ENCODE data around the gene PGM1. TPM values are rescaled to one million over a fixed set of nuclear protein-coding genes. Genes with fewer than 3 reads are reported as not detected.

Gene PGM1
- total RNA-seq, 1 experiment from 2014 or later, result 77.2 TPM

DNA sequence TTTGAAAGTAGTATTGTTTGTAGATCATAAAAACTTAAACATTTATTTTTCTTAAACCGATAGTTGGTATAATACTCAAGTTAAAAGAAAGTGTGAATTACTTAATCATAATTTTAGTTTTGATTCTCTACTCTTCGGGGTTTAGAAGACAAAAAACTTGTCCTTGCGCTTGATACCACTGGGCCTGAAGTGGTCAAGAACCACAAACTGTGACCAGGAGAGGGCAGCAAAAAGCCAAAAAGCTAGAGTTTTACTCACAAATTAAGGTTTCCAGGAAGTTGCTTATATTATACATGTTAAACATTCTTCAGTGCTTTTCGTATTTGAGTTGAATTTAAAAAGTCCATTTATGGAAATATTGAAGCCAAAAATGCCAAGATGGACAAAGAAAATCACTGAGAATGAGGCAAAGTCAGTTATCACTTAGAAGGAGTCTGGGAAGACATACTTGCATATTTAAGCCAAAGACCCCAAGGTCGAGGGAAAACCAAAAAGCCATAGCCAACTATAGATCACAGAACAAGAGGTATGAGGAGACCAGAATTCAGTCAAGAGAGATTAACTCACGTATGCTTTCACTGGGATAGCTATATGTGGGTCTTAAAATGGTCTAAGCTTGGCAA, 35.7 kb upstream of the PGM1 start:
- BruUV-seq (replicated peaks), result no TSS peak
- ATAC-seq (0 out of 2 replicates have a peak, but pooled peaks have one; percentile 68), DNase-seq (ENCODE audit: low read depth, low spot score) (peak; percentile 22)
- Histone ChIP-seq H3K27ac (ENCODE audit: low read length) (no peak overlapping the region), H3K36me3 (ENCODE audit: control insufficient read depth, insufficient read depth, low read length) (no peaks in the 10 kb centered on the region), H3K27me3 (ENCODE audit: control insufficient read depth, insufficient read depth, low read length) (no peaks in the 10 kb centered on the region), H3K9me3 (ENCODE audit: control insufficient read depth, insufficient read depth, low read depth, low read length) (no peaks in the 10 kb centered on the region), H3K4me1 (ENCODE audit: control insufficient read depth, insufficient read depth, low read length) (no peaks in the 10 kb centered on the region), H3K4me3 (ENCODE audit: low read depth in 2 of 2, low read length in 2 of 2) (no peak overlapping the region)
- ChIA-PET CTCF (interaction anchor here (0.6 to 1.1 kb wide), 3 partner anchors 11 to 117 kb away, joined by 3 to 4 read pairs (median 3); no protein-coding TSS in a partner anchor), POLR2A (no interaction called here)
- TF ChIP-seq SIN3A (IDR thresholded peaks at IDR 0.05; ENCODE audit: borderline replicate concordance, insufficient read depth, low read depth, low read length) (no peak), POLR2AphosphoS5 (IDR thresholded peaks at IDR 0.05; ENCODE audit: low read depth, low read length) (no peak), TCF7L2 (IDR thresholded peaks at IDR 0.05; ENCODE audit: low read depth, low read length) (no peak)
- TF ChIP-seq, protein P1, sequence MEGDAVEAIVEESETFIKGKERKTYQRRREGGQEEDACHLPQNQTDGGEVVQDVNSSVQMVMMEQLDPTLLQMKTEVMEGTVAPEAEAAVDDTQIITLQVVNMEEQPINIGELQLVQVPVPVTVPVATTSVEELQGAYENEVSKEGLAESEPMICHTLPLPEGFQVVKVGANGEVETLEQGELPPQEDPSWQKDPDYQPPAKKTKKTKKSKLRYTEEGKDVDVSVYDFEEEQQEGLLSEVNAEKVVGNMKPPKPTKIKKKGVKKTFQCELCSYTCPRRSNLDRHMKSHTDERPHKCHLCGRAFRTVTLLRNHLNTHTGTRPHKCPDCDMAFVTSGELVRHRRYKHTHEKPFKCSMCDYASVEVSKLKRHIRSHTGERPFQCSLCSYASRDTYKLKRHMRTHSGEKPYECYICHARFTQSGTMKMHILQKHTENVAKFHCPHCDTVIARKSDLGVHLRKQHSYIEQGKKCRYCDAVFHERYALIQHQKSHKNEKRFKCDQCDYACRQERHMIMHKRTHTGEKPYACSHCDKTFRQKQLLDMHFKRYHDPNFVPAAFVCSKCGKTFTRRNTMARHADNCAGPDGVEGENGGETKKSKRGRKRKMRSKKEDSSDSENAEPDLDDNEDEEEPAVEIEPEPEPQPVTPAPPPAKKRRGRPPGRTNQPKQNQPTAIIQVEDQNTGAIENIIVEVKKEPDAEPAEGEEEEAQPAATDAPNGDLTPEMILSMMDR (IDR thresholded peaks at IDR 0.05), result peak; percentile 71; the same call in 1 of the 2 replicates
- TF ChIP-seq, protein P2, sequence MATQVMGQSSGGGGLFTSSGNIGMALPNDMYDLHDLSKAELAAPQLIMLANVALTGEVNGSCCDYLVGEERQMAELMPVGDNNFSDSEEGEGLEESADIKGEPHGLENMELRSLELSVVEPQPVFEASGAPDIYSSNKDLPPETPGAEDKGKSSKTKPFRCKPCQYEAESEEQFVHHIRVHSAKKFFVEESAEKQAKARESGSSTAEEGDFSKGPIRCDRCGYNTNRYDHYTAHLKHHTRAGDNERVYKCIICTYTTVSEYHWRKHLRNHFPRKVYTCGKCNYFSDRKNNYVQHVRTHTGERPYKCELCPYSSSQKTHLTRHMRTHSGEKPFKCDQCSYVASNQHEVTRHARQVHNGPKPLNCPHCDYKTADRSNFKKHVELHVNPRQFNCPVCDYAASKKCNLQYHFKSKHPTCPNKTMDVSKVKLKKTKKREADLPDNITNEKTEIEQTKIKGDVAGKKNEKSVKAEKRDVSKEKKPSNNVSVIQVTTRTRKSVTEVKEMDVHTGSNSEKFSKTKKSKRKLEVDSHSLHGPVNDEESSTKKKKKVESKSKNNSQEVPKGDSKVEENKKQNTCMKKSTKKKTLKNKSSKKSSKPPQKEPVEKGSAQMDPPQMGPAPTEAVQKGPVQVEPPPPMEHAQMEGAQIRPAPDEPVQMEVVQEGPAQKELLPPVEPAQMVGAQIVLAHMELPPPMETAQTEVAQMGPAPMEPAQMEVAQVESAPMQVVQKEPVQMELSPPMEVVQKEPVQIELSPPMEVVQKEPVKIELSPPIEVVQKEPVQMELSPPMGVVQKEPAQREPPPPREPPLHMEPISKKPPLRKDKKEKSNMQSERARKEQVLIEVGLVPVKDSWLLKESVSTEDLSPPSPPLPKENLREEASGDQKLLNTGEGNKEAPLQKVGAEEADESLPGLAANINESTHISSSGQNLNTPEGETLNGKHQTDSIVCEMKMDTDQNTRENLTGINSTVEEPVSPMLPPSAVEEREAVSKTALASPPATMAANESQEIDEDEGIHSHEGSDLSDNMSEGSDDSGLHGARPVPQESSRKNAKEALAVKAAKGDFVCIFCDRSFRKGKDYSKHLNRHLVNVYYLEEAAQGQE (IDR thresholded peaks at IDR 0.05; ENCODE audit: insufficient read depth in 1 of 2, low read depth in 2 of 2, low read length in 1 of 2), result no peak
- in situ Hi-C loops (cut with HindIII; ENCODE audit: low pct_unique_long_range_greater_than_20kb, low sequenced_read_pairs) (no loop called here), intact Hi-C loops (cut with micrococcal nuclease; ENCODE audit: unreplicated experiment) (no loop called here)

DNA sequence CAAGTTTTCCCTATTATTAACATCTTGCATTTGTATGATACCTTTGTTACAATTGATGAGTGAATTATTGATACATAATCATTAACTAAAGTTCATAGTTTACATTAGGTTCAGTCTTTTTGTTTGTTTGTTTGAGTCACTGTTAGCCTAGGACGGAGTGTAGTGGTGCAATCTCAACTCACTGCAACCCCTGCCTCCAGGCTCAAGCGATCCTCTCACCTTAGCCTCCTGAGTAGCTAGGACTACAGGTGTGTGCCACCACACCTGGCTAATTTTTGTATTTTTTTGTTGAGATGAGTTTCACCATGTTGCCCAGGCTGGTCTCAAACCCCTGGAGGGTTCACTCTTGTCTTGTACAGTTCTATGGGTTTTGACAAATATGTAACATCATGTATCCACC, 33.9 kb upstream of the PGM1 start:
- Histone ChIP-seq H3K4me1 (ENCODE audit: control insufficient read depth, insufficient read depth, low read length) (no peaks in the 10 kb centered on the region), H3K4me3 (ENCODE audit: low read depth in 2 of 2, low read length in 2 of 2) (no peak overlapping the region), H3K27me3 (ENCODE audit: control insufficient read depth, insufficient read depth, low read length) (no peaks in the 10 kb centered on the region), H3K9me3 (ENCODE audit: control insufficient read depth, insufficient read depth, low read depth, low read length) (no peaks in the 10 kb centered on the region), H3K36me3 (ENCODE audit: control insufficient read depth, insufficient read depth, low read length) (no peaks in the 10 kb centered on the region), H3K27ac (ENCODE audit: low read length) (no peak overlapping the region)
- in situ Hi-C loops (cut with HindIII; ENCODE audit: low pct_unique_long_range_greater_than_20kb, low sequenced_read_pairs) (no loop called here), intact Hi-C loops (cut with micrococcal nuclease; ENCODE audit: unreplicated experiment) (no loop called here)
- ATAC-seq (no peak), DNase-seq (ENCODE audit: low read depth, low spot score) (no peak)
- POLR2A ChIA-PET, result no interaction called here
- no TSS peak for BruUV-seq (replicated peaks)
- CTCF ChIA-PET, result no interaction called here
- TF ChIP-seq, protein P2 (IDR thresholded peaks at IDR 0.05; ENCODE audit: insufficient read depth in 1 of 2, low read depth in 2 of 2, low read length in 1 of 2), result no peak
- TF ChIP-seq, protein P1 (IDR thresholded peaks at IDR 0.05), result no peak
- TF ChIP-seq POLR2AphosphoS5 (IDR thresholded peaks at IDR 0.05; ENCODE audit: low read depth, low read length) (no peak), TCF7L2 (IDR thresholded peaks at IDR 0.05; ENCODE audit: low read depth, low read length) (no peak), SIN3A (IDR thresholded peaks at IDR 0.05; ENCODE audit: borderline replicate concordance, insufficient read depth, low read depth, low read length) (no peak)

Measured in Panc1 (cell line).